HS-5 (cell line): ENCODE measurements around the gene DNAJC2.

Source experiments
- DNase-seq: peaks from one replicate; pipeline ENCODE4 v3.0.0-alpha.2; 2012; ENCODE audit warnings: low read depth

The DNAJC2 gene, protein sequence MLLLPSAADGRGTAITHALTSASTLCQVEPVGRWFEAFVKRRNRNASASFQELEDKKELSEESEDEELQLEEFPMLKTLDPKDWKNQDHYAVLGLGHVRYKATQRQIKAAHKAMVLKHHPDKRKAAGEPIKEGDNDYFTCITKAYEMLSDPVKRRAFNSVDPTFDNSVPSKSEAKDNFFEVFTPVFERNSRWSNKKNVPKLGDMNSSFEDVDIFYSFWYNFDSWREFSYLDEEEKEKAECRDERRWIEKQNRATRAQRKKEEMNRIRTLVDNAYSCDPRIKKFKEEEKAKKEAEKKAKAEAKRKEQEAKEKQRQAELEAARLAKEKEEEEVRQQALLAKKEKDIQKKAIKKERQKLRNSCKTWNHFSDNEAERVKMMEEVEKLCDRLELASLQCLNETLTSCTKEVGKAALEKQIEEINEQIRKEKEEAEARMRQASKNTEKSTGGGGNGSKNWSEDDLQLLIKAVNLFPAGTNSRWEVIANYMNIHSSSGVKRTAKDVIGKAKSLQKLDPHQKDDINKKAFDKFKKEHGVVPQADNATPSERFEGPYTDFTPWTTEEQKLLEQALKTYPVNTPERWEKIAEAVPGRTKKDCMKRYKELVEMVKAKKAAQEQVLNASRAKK

DNA sequence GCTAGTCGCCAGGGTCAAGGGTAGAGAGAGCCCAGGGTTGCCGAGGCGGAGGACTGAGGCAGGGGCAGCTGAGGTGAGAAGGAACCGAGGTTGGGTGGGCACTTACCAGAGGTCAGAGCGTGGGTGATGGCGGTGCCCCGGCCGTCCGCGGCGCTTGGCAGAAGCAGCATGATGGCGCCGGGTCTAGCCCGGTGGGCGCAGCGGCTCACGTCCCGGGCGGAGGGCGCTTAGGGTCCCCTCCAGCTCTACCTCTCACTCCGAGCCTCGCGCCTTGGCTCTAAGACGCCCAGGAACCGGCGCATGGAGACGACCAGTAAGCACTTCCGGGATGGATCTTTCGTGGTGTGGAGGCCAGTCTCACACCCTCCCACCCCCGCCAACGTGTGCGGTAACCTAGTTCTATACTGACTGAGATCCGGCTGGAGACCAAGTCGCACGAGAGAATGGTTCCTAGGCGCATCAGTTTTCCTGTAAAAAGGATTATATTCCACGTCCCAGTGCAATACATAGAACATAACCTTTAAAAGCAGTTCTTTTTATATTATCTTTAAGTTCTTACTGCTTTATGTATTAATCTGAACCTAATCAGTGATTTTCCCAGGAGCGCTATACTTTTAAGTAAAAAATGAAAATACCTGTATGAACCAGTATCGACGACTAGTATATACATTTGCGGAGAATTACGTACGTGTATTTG is at the start of gene DNAJC2:
Gene DNAJC2, minus strand, starts transcription at position 315 of the 697 bp plus-strand sequence. Its CDS starts 145 bp downstream, at position 170.
- DNase-seq: peak; percentile 70

DNA sequence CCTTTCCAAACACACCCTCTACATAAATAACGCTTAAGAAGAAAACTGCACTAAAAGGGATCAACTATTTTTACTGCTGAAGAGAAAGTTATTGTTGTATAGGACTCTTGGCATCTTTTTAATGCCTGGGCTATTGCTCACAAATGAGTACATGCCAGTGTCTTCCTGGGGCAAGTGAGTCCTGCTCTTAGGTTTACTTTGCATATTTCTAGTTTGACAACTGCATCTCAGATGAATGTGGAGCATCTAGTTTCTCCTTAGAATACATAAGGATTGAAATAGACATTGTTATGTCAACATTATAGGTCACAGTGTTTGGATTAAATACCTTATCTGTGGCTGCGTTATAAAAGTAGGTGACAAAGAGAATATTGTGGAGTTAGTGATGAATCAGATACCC is 47.4 kb upstream of the DNAJC2 start:
- DNase-seq: no peak

DNA sequence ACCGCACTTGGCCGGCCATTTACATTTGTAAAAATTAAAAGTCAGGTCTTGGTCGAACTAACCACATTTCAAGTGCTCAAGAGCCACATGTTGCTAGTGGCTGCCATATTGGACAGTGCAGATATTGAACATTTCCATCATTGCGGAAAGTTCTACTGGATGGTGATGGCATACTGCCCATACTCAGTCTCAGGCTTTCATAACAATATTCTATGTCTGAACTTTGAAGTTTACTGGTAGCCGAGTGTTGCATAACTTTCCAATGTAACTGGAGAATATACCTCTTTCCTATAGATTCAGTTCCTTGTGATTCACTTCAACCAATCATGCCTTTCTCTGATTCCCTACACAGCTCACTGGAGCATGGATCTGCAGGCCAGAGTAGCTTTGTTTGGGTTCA is 46.6 kb upstream of the DNAJC2 start:
- no peak for DNase-seq

DNA sequence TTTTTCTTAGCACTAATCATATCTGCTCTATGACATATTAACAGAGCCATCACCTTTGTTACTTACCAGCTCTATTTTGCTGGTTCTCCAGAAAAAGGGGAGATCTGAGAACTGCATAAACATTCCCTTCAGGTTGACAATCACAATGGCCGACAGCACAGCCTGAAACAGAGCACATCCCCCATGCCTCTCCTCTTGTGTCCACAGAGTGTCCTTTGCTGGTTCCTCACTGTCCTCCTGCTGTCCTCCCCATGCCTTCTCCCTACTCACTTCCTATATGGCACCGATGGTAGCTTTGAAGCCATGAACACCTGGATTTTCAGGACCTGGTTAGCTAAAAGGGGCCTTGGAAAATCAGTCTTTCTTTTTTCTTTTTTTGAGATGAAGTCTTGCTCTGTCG is 44.7 kb upstream of the DNAJC2 start:
- DNase-seq: no peak

DNA sequence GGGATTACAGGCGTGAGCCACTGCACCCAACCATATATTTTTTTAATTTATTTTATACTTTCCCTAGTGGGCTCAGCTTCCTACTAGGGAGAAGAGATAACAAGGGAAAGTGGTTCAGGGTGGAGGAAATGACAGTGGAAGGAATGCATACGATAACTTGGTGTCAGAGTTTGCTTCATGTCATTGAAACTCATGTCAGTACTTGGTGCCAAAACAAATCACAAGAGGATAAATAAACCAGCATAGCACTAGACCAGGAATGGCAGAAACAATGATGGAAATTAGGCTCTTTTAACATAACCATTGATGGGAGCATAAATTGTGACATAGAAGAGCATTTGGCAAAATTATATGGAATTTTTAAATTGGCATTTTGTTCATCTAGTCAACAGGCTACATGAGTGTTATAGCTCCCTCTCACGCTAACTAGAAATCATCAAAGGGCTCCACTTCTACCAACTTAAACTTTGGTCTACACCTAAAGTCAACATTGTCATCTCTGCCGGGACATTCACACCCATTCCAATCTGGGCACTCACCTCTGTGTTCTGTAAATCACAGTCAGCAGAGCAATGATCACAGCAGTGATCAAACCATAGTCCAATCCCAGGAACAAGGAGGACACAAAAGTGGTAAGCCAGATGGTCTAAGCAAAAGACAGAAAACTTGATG is 44.0 kb upstream of the DNAJC2 start:
- no peak for DNase-seq

DNA sequence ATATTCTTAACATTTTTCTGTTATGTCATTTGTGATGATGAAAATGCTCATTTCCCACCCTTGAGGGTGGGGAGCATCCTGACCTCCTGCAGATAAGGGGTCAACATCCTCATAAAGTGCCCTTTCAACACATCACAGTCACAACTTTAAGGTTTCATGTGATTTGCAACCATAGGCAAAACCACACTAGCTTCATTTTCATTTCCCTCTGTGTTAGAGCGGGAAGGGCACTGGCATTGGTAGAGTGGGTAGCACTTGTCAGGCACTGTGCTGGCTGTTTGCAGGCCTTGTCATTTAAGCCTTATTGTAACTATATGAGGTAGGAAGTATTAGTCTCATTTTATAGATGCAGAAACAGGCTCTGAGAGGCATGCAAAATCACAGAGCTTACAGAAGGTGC is 42.7 kb upstream of the DNAJC2 start:
- DNase-seq: no peak

DNA sequence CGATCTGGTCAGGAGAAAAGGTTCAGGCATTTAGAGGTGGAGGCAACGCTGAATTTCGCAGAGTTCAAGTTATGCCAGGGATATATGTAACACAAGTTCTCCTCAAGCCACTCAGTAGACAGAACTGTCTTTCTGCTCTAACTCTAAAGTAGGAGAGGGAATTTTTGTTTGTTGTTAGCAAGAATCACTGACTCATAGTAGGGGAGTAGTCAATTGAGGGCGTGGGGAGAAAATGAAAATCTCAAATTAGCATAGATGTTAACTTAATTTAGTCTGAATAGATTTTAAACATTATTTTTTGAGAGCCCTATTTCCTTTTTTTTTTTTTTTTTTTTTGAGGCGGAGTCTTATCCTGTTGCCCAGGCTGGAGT is 37.5 kb upstream of the DNAJC2 start:
- DNase-seq: no peak

DNA sequence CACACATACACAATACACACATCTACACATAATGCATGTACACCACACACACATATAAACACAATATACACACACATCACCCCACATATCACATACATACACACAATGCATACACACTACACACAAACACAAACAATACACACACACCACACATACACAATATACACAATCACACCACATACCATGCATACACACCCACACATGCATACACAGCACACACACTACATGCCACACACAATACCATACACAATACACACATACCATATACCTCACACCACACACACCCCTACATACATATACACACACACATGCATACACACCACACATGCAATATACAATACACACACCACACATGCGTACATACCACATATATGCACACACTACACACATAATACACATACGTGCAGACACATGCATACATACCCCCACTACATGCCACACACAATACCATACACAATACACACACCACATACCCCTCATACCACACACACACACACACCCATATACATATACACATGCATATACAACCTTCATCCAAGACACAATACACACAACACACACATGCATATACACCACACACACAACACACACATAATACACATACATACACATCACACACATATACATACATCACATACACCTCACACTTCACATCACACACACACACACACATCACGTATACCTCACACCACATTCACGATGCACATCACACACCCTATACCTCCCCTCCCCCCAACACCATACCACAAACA is 36.9 kb upstream of the DNAJC2 start:
- no peak for DNase-seq

DNA sequence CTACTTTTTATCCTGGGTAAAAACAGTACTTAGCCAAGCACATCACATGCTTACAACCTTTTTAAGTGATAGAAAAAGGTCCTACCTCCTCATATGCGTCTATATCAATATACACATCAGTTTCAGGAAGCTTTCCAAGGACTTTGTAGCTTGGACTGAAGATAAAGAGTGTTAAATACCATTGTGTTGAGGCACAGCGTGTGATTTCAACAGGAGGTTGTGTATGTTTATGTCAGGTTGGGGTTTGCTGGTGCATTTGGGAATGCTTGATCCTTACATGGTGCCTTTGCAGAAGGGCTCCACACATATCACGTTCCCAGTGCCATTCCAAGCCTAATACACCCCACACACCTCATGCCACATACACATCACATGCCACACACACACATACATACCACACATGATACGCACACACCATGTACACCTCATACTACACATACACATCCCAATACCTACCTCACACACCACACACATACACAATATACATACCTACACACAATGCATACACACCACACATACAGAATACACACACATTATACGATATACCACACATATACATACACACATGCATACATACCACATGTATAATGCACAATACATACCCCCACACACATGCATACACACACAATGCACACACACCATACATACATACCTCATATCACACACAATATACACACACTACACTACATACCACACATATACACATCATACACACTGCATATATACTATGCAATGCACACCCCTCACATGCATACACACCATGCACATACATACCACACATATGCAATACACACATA is 36.0 kb upstream of the DNAJC2 start:
- DNase-seq: no peak

DNA sequence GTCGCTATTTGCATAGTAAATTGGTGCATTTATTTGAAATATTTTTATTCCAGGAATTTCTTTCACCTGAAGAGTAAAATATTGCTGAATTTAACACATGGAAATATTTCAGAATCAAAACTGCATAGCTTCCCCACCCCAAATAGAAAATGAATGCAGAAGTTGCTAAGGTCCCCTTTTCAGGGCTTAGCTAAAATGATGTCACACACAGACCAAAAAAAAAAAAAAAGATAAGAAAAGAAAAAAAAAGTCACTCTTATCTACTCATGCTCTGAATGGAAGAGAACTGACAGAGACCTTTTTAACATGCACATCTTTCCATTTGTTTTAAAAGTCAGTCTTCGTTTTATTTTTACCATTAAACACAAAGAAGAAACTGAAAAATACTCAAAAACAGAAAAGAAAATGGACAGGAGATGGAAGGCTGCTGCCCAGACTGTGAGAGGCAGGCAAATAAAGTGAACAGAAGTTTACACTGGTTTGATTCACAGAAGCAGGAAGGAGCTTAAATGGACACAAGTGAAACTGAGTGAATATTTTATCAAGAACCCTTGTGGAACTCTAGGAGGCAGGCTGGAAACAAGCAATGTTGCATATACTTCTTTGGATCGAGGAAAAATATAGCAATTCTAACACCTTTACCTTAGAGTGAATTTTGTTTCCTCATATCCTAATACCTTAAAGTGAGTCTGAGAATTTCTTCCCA is 34.9 kb upstream of the DNAJC2 start:
- DNase-seq: no peak

DNA sequence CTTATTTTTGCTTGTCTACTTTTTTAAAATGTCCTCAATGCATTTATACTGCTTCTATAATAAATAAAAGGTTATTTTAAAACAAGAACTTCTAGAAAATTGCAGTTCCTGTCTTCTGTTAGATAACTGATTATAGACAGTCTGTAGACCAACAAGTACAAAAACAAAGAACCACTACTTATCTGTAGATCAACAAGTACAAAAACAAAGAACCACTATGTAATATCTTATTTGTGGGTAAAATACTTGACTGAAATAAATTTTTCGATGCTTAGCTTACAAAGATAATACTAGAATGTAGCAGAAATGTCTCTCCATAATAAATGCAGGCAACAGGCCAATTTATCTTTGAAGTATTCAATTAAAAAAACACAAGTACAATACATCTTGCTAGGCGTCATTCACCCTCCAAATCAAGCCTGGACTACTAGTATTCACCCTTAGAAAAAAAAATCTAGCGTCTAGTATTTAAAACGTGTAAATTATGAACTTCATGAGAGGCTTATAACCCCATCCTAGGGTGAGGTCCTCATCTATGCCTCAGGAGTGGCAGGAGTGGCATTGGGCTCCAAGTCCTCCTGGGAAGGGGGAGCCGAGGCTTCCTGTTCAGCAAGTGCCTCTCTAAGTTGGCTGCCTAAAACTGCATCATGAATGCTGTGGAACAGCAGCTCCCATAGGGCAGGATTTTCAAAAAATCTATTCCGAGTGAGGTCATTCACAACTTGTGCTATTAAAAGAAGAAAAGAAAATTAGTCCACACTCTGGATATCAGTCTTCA is 29.5 kb upstream of the DNAJC2 start:
- no peak for DNase-seq

DNA sequence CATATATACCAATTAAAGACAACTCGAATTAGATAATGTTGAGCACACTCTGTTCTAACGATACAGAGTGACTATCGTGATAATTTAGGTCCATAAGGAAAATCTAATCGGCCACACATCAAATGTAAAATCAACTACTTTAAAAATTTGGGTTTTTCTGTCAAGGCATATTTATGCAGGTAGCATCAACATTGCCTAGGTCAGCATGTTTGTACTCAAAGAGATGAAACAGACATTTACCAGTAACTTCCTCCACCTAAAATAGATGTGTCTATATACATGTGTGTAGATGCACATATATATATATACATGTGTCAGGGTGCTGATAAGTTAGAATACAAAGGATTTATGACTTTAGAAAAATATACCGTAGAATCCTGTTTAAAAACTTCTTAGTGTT is 24.9 kb upstream of the DNAJC2 start:
- DNase-seq: no peak

DNA sequence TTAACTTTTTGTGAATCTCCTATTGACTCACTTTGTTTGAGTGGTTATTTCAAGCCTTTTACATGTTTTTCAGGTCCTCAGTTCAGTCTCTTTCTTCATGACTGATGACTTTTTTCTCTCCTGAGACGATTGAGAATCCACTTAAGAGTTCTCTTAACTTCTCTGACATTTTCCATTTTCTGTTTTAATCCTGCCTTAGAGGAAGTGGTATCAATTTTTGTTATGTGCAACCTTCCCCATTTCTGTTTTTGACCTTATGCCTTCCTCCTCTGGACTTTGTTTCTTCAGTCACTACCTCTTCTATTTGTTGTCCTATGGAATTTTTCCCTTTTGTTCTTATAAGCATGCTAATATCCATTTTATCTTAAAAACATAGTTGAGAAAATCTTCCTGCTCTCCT is 5.2 kb upstream of the DNAJC2 start:
- DNase-seq: no peak

DNA sequence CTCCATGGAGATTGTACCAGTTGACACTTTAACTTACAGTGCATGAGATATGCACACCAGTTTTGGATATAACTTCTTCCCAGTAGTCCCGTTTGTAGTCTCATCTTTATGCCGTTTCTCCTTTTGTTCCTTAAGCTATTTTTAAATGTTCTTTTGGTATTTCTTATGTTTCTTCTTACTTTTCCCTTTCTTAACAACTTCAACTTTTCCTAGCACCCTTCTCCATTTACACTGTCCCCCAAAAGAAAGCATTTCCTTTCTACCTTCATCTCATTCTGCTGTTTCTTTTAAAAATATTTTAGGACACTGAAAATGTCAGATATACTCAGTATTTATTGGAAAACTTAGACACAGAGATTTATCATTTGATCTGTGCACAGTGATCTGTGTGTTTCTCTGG is 4.4 kb upstream of the DNAJC2 start:
- no peak for DNase-seq

DNA sequence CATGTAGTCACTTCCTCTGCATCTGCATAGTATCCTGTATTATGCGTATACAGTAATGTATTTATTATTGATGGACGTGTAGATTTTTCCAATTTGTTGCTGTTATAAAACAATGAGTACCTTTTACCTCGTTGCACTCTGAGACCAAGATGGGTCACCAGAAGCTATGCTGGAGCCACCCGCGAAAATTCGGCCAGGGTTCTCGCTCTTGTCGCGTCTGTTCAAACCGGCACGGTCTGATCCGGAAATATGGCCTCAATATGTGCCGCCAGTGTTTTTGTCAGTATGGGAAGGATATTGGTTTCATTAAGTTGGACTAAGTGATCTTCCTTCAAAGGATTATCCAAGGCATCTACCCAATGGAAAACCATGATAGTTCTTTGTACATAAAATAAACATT is 3.9 kb upstream of the DNAJC2 start:
- DNase-seq: no peak

DNA sequence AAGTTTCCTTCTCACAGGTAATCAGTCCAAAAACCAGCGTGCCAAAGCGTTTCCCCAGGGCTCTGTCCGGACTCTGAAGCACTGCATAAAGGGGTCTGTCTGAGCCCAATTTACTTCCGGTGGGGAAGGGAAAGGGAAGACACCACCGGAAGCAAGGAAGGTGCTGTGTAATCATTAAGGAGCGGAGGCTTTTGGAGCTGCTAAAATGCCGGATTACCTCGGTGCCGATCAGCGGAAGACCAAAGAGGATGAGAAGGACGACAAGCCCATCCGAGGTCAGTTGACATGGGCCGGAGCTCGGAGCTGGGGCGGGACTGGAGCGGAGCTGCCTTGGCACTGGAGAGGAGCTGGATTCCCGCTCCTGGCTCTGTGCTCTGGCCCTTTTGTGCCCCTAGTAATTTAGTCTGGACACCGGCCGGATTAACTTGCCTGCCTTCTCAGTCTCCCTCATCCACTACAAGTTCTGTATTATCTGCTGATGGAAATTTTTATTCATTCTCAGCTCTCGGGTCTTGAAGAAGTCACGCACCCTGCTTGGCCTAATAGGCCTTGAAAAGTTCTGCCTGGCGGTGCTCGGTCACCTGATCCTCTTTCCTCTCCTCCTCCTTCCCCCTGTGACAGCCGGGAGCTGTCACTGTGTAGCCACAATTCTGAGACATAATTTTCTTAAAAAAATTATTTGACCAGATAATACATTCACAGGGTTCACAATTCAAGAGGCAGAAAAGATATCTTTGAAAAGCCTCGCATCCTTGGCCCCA is 3.1 kb upstream of the DNAJC2 start, which contains the start of gene PSMC2:
Gene PSMC2, plus strand, starts transcription at position 137 of the 761 bp plus-strand sequence. Its CDS starts 69 bp downstream, at position 206.
- peak; percentile 54 for DNase-seq

DNA sequence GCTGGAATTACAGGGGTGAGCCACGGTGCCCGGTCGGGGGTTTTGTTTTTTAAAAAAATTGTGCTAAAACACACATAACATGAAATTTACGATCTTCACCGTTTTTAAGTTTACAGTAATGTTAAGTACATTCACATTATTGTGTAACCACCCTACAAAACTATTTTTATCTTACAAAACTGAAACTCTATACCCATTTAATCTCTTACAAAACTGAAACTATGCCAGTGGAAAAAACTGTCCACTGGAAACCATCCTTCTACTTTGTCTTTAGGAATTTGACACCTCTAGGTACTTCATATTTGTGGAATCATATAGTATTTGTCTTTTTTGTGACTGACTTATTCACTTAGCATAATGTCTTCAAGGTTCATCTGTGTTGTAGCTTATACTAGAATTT is 1.8 kb upstream of the DNAJC2 start:
- DNase-seq: no peak

DNA sequence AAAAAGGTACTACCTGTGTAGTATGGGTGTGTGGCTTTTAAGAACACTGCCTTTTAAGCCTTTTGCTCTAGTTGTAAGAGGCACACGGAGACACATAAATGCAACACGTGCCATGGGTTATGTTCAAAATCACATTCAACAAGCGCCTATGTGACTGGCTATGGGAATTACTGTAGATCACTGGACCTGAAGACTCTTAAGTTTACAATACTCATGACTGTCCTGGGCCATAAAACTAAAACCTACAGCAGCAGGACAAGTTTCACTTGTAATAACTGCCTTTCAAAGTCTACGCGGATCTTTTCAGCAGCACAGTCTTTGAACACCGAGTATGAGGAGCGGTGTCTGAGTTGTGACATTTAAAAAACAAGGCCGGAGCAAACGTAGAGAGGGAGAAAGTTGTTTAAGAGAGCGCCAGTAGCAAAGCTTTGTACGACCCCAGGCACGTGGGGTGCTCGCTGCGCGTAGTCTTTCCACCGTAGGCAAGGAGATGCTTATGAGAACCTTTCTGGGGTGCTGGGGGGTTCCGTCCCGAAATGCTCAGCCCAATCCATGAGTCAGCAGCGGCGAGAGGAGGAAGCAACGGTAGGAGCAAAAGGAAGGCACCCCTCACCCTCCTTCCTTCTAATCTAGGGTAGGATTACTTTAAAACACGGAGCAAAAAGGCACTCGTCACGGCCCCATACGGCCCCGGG is 662 bp downstream of the DNAJC2 start:
- DNase-seq: no peak
